GM15510 (cell line): Measurements from ENCODE around the gene ALDH3B1.

Experiments
- POLR2A ChIP-seq: IDR thresholded peaks from 3 replicates; pipeline ENCODE4 v1.6.1; 2011; ENCODE audit warnings: borderline replicate concordance; ENCODE audit not compliant: insufficient read length; ENCODE audit errors: extremely low read depth

ALDH3B1 gene

GRCh38 chr11:68052137-68052873, 42.2 kb downstream of the ALDH3B1 start:
- no peak for TF ChIP-seq POLR2A

DNA sequence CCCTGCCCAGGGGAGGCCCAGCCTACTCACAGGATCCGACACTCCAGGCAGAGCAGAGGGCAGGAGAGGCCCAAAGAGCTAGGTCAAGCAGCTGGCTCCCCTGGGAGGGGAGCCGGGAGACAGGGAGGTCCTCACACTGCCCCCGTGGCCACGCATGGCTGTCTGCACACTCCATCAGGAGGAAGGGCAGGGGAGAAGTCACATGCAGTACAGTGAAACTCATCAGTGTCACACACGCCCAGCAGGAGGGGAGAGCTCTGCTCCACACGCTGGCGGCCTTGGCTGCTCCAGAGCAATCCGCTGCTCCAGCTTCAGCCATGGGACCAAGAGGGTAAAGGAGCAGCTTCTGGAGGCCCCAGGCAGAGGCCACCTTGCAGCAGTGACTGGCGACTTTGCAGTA, 43.0 kb downstream of the ALDH3B1 start:
- TF ChIP-seq POLR2A: peak; percentile 30

DNA sequence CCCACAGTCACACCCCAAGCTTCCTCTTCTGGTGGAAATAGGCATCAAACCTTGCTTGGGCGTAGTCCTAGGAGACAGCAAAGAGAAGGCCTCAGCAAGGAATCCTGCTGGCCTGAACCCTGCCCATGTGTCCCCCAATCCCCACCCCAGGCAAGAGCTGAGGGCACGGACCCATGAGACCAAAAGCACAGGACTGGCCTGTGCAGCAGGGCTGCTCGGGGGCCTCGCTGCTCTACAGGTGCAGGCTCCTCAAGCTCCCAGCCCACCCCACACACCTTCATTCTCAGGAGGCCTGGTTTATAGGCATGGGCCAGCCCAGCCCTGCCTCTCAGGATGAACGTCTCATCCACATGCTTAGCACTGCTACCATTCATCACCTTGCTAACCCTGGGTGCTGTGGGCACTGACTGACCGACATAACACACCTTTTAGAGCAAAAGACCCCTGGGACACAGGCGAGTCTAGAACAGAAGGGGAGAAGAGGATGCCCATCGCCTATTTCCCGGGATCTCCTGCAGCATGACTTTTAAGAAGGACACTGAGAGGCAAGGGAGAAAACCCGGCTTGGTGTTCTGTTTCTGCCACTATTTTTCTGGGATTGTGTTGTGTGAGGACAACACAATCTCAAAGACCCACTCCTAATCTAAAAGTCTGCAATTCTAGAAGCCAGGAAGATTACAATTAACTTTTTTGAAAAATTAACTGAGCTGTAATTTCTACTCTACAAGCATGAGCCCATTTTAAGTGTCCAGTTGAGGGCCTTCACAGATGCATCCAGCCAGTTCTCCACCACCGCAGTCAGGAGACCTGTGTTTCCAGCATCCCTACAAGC, 44.1 kb downstream of the ALDH3B1 start:
- TF ChIP-seq POLR2A: peak; percentile 4

DNA sequence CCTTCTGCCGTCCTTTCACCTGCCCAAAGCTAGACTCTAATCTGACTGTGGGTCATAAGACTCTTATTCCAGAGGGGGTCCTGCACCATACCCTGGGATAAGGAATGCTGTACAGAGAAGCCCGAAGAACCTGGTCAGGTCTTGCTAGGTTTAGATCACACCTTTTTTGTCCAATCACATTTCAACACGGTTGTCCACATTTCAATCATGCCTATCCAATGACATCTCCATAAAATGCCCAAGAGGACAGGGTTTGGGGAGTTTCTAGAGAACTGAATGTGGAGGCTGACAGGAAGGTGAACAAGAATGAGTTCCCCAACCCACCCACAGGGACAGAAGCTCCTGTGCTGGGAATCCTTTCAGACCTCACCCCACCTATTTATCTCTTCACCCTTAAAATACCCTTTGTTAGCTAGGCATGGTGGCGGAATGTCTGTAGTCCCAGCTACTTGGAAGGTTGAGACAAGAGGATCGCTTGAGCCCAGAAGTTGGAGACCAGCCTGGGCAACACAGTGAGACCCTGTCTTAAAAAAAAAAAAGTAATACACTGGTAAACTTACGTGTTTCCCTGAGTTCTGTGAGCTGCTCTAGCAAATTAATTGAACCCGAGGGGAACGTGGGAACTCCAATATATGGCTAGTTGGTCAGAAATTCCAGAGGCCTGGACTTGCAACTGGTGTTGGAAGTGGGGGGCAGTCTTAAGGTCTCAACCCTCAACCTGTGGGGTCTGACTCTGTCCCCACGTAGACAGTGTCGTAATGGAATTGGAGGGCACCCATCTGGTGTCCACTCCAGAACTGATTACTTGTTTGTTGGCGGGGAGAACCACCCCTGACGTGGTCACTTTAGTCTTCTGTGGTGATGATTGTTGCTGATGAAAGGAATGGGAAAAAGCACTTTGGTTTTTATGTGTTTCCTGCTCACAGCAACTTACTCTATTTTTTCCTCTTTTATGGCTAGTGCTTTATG, 46.5 kb downstream of the ALDH3B1 start:
- no peak for TF ChIP-seq POLR2A

GRCh38 chr11:68057807-68058206, 47.7 kb downstream of the ALDH3B1 start:
- no peak for TF ChIP-seq POLR2A

- TF ChIP-seq POLR2A: no peak
Observed at GRCh38 chr11:68061508-68061907, 51.4 kb downstream of the ALDH3B1 start.

DNA sequence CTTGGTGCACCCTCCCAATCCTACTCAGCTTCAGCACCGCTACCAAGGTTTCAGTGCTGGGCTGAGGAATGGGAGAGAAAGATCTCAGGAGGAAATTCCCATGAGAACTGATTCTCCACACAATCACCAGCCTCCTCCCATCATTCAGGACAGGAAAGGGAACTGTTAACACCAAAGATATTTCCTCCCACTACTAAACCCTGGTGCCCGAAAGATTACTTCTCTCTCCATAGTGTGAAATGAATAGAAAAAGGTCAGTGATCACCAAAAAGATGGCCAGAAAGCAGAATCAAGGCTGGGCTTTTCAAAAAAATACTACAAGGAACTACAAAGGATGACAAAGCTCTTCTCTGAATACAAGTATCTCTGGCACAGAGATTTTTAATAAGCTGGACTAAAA, 54.8 kb downstream of the ALDH3B1 start:
- no peak for TF ChIP-seq POLR2A

- no peak for TF ChIP-seq POLR2A
Observed at GRCh38 chr11:68065841-68066240, 55.7 kb downstream of the ALDH3B1 start.

GRCh38 chr11:68066742-68067141, 56.6 kb downstream of the ALDH3B1 start:
- no peak for TF ChIP-seq POLR2A

DNA sequence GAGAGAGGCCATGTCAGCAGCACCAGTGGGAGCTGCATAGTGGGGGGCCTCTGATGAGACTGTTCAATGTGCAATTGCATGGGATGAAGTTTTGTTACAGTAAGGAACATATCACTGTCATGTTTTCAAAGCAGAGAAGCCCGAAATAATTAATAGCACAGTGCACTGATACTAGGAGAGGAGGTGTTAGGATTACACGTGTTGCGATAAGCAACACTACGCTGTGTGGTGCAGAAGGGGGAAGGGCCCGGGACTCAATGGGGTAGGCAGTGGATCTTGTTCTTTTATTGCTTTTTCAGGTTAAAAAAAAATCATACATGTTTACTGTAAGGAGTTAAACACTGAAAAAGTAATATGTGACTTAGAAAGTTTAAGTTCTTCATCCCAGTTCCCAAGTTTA, 57.9 kb downstream of the ALDH3B1 start:
- TF ChIP-seq POLR2A: no peak

DNA sequence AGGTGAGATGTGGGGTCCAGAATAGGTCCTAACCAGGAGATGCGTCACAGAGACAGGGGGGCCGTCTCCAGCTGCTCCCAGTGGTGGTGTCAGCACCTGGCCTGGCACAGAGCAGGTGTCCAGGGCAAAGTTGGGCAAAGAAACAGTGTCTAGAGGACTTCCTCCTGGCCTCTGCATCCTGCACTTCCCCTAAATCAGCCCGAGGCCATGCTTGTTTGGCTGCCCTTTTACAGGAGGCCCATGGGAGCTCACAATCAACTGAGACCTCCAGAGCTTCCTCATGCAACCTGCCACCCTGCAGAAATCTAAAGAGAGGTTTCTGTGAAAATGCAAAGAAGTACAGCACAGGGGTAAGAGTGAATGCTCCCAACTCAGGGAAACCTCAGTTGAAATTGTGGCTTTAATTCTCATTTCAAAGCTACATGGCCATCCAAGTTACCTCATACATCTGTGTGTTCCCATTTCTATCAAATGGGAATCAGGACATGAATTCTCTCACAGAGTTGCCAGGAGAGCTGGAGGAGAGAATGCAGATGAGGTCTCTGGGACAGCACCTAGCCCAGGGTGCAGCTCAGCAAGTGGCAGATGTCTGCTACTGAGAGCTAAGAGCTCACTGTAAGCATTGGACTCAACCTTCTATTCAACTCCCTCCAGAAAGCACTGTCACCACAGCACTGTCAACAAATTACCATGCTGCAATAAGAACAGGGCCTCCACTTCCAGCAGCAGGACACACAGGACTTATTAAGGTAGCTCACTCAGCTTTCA, 61.3 kb downstream of the ALDH3B1 start:
- TF ChIP-seq POLR2A: no peak

DNA sequence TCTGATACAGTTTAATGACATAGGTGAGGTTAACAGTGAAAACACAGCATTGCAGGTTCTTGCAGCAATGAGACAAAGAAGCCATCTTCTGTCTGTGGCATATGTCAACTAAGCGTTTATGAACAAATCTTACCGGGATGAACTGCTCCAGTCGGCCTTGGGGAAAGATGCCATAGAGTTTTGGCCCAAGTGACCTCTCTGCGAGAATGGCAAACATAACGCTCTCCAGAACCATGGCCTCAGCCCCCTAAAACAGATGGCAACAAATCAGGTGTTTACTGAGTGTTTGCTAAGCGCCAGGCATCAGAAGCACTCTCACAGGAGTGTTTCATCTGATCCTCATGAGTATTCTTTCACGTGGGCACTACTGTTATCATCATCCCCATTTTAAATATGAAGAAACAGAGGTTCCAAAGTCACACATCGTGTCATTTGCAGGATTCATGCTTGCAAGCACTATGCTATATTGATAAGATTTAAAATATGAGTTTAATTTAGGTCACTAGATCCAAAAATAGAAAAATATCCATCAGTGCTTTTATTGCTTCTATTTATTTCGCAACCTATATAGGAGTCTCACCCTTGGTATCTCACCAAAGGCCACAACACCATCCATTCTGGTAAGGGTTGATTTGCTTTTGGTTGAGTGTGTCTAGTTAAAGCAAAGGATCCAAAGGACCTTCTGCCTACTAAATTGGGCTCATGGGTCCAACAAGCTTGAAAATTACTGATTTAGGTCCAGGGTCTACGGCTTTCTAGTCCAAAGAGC, 64.6 kb downstream of the ALDH3B1 start:
- TF ChIP-seq POLR2A: no peak

DNA sequence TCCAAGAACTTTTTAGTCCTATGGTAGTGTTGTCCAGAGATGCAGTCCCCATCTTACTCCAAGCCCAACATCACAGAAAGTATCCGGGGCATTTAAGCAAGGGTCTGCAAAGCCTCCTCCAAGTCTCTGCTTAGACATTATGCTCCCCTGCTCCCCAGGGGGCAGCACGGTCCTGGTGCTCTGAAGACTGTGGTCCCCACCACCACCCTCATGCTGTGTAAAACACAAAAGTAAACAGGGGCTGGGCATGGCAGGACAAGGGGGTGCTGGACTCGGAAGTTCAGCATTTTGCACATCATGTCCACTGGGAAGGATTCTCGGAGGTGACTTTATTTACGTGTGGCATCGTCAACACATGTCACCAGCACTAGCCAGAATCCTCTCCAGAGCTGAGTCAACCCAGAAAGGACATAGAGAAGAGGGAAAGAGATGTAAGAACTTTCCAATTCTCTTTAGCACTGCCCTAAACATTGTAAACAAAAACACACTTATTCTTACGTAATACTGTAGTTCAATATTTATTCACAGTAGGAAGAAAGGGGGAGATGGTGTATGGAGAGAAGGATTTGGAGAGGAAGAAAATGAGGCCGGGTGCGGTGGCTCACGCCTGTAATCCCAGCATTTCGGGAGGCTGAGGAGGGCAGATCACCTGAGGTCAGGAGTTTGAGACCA, 66.4 kb downstream of the ALDH3B1 start:
- TF ChIP-seq POLR2A: no peak
